GM19467 (cell line): ENCODE measurements around the gene INPP5D.
"Not testable (repeated sequence)": the region's sequence is repeated elsewhere in the genome, so short reads cannot be mapped to it uniquely, and the experiment has no call there.

Source experiments
- ATAC-seq: cut with Tn5 transposase; IDR thresholded peaks from one replicate; pipeline ENCODE4 v1.9.1; 2021; ENCODE audit warnings: mild to moderate bottlenecking, moderate library complexity; ENCODE audit not compliant: unreplicated experiment

The INPP5D gene

GRCh38 chr2:233112776-233113452, 52.8 kb downstream of the INPP5D start:
- ATAC-seq, result no peak

DNA sequence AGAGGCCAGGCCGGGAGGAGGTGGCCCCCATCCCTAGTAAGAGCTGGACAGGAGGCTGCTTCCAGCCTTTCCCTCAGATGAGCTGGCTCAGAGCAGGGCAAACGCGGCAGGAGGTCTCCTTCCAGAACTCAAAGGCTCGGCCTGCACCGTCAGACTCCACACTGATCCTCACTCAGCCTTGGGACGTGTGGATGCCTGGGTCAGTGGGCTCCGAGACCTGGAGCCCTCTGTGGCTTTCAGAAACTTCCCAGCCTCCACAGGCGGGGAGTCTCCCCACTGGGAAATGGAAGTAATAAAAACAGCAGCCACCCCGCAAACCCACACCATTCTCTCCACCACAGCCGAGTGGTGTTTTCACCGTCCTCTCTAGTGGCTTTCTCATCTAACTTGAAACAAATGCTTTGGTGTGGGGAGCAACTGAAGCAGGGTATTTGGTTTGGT, 54.3 kb downstream of the INPP5D start:
- ATAC-seq, result no peak

- no peak for ATAC-seq
Measured at GRCh38 chr2:233115121-233115520, 55.0 kb downstream of the INPP5D start.

- no peak for ATAC-seq
Measured at GRCh38 chr2:233115741-233116140, 55.6 kb downstream of the INPP5D start.

DNA sequence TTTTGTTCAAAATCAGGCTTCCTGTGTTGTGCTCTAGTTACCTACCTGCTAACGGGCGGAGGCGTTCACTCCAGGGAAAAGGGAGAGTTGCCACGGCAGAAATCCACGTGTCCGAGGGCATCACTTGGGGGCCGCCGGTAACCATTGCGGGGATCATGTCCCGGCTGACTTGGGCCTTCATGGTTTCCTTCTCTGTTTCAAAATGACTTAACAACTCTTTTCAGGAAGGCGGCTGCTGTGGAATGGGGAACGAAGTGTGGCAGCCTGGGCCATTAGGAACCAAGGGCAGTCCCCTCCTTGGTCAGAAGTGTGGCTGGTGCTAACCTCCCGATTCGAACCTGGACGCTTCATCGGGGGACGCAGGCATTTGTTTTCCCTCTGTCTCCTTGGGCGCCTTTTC, 56.8 kb downstream of the INPP5D start:
- no peak for ATAC-seq

DNA sequence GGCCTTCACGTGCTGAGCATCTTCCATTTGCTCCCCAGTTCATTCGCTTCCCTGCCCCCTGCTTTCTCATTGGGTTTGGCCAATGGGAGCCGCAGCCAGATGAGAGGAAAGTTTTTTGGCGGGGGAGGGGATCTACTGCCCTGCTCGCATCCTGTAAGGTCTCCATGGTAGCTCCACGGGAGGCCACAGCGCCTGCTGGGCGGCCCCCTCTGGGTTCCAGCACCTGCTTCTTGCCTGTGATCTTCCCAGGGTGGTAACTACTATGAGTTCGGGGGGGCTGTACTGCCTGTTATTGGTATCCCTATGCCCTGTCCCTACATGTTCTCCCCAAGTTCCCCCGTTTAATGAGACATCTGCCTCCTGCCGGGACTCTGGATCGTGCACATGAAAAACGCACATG, 57.2 kb downstream of the INPP5D start:
- no peak for ATAC-seq

GRCh38 chr2:233117811-233118647, 57.9 kb downstream of the INPP5D start:
- ATAC-seq, result no peak

GRCh38 chr2:233118648-233119000, 58.5 kb downstream of the INPP5D start:
- ATAC-seq, result no peak

- no peak for ATAC-seq
Measured at GRCh38 chr2:233119123-233119522, 59.0 kb downstream of the INPP5D start.

GRCh38 chr2:233119806-233120205, 59.7 kb downstream of the INPP5D start:
- no peak for ATAC-seq

DNA sequence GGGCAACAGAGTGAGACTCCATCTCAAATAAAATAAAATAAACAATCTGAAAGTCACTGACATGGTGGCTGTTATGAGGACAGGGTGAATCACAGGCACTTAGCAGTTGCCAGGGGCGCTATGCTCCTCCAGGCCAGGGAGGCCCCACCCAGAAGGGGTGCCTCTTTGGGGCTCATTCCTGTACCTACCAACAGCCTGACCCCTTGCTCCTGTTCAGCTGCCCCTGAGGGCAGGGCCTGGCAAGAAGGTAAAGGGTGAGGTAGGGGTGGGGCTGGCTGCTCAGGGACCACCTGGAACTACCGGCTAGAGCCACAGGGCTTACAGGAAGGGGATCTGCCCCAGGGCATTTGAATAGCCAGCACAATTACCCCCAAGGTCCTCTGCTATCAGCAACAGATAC, 60.3 kb downstream of the INPP5D start:
- no peak for ATAC-seq

GRCh38 chr2:233121856-233122255, 61.7 kb downstream of the INPP5D start:
- no peak for ATAC-seq

DNA sequence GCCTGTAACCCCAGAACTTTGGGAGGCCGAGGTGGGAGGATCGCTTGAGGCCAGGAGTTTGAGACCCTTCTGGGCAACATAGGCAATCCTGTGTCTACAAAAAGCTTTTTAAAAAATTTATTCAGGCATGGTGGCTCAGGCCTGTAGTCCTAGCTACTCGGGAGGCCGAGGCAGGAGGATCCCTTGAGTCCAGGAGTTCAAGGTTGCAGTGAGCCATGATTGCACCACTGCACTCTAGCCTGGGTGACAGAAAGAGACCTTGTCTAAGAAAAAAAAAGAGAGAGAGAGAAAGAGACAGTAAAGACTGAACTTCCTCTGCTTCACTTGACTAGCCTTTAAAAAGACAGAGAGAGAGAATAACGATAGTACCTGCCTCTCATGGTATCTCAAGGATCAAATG, 62.4 kb downstream of the INPP5D start:
- no peak for ATAC-seq

DNA sequence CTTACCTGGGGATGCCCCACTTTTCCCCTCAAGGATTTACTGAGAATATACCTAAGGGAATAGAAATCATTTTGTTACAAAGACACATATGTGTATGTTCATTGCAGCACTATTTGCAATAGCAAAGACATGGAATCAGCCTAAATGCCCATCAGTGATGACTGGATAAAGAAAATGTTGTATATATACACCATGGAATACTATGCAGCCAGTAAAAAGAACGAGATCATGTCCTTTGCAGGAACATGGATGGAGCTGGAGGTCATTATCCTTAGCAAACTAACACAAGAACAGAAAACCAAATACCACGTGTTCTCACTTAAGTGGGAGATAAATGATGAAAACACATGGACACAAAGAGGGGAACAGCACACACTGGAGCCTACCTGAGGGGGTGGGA, 63.4 kb downstream of the INPP5D start:
- ATAC-seq, result not testable (repeated sequence)

DNA sequence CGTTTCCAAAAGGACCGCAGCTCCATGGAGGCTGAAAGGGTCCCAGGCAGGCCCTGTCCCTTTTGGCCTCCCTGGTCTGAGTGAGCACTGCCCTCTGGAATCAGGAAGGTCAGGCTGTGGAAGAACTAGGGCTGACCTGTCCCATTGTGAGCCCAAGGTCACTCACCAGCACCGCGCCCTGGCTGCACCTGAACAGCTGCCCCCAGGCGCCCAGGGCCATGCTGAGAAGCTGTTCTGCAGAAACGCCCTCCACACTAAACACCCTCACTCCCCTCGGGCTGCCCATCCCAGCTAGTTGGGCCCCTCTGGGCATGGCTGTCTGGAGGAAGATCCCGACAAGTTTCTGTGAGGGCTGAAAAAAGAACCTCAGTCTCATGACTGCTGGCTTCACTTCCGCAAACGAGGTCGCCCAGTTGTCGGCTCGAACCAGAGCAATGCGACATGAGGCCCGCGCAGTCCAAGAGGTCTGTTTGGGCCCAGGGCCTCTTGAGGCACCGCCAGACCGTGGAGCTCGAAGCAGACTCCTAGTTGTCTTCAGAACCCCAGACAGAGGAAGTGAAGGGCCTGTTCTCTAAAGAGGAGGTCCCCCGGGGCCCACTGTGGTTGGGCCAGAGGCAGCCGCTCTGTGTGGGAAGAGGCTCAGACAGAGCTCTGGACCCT, 64.4 kb downstream of the INPP5D start:
- peak; percentile 83 for ATAC-seq

- ATAC-seq, result no peak
Measured at GRCh38 chr2:233125455-233126065, 65.4 kb downstream of the INPP5D start.

- ATAC-seq, result no peak
Measured at GRCh38 chr2:233129351-233129978, 69.3 kb downstream of the INPP5D start.

- no peak for ATAC-seq
Measured at GRCh38 chr2:233130024-233130423, 69.9 kb downstream of the INPP5D start.

GRCh38 chr2:233130481-233131020, 70.4 kb downstream of the INPP5D start:
- no peak for ATAC-seq

GRCh38 chr2:233131936-233132720, 72.0 kb downstream of the INPP5D start:
- no peak for ATAC-seq
